DMS114 treated with DMSO at 0.1 percent for 48 hours (cell line): Measurements from ENCODE around the gene GLI3.

Source experiments
- DNase-seq: peaks from one replicate; lab custom pipeline; 2025; ENCODE audit not compliant: unreplicated experiment; lab: John Stamatoyannopoulos, UW

The GLI3 gene

DNA sequence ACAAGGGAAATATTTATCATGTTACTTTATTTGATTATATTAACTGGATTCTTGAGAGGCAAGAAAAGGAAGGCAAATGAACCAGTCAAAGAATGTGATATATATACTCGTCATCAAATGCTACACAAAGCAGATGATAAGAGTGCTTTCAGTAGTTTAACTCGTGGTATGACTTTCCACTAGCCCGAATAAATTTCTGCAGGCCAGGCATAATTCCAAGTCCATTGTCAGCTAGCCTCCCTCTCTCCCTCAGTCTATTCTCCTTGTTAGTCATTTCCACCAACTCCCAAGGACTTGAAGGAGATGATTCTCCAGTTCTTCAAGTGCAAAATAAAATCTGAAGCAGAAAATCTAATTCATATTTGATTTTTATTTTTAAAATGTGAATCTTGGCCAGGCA is 190.5 kb downstream of the GLI3 start:
- no peak for DNase-seq

DNA sequence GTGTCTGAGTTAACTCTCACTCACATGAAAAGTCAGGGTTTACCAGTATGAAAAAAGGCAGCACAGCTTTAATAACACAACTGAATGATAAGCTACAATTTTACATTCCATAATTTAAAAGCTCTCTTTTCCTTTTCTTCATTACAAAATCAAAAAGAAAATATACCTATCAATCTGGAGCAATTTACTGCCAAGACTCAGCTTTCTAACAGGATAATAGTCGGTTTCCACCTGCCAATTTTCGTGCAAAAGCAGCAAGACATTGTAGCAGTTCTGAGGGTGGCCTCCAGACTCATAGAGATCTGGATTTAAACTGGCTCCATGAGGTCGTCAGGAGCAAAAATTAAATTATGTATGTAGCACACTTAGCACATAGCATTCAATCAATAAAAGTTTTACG is 191.0 kb downstream of the GLI3 start:
- no peak for DNase-seq

- DNase-seq: no peak
Observed at GRCh38 chr7:42039921-42040320, 197.1 kb downstream of the GLI3 start.

DNA sequence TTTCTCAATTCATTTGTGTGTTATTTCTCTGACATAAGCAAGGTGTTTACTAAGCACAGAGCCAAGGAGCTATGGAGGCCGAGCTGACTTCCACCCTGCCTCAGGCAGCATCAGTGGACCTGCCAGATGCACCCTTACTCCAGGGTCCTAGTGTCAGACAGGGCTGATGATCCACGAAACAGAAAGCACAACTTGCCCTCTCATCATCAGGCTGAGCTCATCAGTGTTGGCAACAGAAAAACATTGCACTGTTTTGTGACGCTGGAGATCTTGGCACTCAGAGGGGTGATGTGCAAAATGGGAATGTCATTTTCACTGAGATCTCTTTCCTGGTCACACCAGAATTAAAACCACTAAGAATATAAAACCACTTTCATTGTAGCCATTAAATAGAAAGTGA is 201.8 kb downstream of the GLI3 start:
- no peak for DNase-seq

GRCh38 chr7:42033480-42033879 is 203.5 kb downstream of the GLI3 start:
- DNase-seq: no peak

DNA sequence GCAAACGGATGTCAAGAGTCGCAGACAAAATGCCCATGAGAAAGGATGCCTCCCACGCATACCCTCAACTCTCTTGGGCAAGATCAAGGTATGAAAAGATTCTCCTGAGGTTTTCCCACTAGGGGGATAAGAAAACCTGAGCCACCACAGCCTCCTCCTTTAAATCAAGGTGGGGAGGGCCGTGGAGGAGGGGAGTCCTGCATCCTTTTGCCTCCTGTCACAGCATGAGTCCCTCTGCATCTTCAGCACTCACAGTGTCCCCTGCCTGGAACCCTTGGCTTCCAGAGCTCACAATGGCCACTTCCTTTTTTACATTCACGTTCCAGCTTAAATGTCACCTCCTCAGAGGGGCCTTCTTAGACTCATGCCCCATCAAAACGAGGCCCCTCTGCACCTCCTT is 207.6 kb downstream of the GLI3 start:
- DNase-seq: no peak

DNA sequence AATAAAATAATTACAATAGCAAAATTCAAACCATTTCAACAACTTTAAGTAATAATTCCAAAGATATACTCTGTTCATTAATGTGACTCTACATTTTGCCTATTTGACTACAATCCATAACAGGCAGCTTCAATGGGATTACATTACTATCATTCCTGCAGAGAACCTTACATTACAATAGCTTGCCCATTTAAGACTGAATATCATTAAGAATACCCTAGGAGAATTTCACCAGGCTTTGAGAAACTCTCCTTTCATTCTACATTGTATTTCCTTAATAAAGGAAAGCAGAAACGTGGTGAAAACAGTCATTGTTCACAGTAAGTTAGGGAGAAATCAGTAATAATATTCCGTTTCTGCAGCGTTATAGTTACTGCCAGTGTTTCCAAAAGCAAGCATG is 209.5 kb downstream of the GLI3 start:
- DNase-seq: no peak

GRCh38 chr7:42026622-42027197 is 210.3 kb downstream of the GLI3 start:
- DNase-seq: no peak

DNA sequence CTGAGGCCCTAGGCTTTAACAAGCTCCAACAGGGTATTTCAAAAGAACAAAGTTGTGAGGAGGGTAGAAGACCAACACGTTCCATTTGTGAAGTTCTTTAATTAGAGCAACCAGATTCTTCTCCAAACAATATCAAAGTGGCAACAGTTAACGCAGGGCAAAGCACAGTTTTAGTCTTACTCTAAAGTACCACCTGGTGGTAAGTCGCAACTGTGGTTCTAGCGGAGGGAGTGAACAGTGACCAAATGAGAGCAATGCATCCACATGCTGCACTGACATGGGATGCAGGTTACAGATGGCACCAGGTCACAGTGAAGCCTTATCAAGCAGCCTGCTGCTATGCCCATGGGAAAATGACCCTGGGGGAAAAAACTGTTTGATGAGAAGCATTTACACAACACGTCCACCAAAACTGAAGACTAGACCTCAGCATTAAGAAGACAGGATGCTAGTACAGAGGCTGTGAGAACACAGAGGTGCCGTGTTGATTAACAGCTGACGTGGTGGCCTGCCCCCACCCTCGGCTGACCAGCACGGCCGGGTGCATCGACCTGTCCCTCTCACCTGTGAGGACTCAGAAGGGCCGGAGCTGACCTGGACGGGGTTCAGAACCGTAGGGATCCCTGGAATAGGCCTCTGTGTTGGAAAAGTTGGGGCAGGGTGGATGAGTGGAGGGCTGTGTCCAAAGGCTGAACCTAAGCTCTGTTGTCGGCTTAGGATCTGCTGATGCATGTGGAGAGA is 211.2 kb downstream of the GLI3 start:
- DNase-seq: no peak

GRCh38 chr7:42024537-42024936 is 212.5 kb downstream of the GLI3 start:
- no peak for DNase-seq

GRCh38 chr7:42023262-42023661 is 213.7 kb downstream of the GLI3 start:
- DNase-seq: no peak

GRCh38 chr7:42022791-42023190 is 214.2 kb downstream of the GLI3 start:
- DNase-seq: no peak

GRCh38 chr7:42022056-42022455 is 215.0 kb downstream of the GLI3 start:
- DNase-seq: no peak

GRCh38 chr7:42021631-42022030 is 215.4 kb downstream of the GLI3 start:
- no peak for DNase-seq

DNA sequence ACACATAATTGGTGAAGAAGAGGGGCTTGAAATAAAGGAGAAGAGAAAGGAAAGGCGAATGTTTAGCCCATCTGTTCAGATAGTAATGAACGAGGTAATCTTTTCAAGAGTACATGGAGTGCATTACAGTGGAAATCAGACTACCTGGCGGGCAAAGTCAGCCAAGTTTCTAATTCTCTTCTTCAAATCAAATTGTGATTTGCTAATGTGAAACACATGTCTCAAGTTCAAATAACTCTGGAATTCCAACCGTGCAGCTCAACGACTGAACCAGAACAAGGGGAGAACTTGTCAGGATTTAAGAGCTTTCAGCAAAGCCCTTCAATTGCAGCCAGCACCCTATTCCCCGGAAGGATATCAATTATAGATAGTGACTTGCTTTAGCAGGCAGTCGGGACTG is 216.9 kb downstream of the GLI3 start:
- DNase-seq: no peak

- no peak for DNase-seq
Observed at GRCh38 chr7:42017349-42017986, 219.5 kb downstream of the GLI3 start.

- DNase-seq: no peak
Observed at GRCh38 chr7:42016517-42016916, 220.5 kb downstream of the GLI3 start.

GRCh38 chr7:42014625-42015618 is 222.1 kb downstream of the GLI3 start:
- no peak for DNase-seq

DNA sequence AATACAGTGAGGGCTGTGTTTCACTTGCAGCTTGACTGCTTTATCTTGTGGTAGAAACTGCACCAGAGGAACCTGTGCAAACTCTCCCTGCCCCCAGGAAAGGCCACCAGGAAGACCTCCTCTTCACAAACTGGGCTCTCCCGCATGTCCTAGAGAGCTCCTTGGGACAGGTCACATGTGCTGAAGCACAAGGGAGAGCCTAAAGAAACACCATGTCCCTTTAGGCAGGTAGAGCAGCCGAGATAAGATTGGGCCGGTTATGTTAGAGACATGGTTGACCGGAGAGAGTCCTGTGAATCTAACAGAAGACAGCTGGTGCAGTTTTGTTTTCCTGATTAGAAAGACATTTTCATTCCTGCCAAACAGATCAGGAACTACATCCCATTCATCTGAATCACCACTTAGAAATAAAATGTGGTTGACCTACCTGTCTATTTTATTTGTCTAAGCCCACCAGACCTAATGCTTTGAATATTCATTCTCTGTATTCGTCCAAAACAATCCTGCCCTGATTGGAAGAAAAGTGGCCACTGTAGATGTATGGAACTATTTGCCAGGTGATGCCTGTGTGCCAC is 224.1 kb downstream of the GLI3 start:
- no peak for DNase-seq

GRCh38 chr7:42012313-42012712 is 224.7 kb downstream of the GLI3 start:
- no peak for DNase-seq

- no peak for DNase-seq
Observed at GRCh38 chr7:42011846-42012245, 225.2 kb downstream of the GLI3 start.
